GM18861 (cell line): ENCODE measurements around the gene ARRB1.

Experiments used
- ATAC-seq: cut with Tn5 transposase; IDR thresholded peaks from one replicate; pipeline ENCODE4 v1.9.1; 2021; ENCODE audit not compliant: unreplicated experiment

The ARRB1 gene

DNA sequence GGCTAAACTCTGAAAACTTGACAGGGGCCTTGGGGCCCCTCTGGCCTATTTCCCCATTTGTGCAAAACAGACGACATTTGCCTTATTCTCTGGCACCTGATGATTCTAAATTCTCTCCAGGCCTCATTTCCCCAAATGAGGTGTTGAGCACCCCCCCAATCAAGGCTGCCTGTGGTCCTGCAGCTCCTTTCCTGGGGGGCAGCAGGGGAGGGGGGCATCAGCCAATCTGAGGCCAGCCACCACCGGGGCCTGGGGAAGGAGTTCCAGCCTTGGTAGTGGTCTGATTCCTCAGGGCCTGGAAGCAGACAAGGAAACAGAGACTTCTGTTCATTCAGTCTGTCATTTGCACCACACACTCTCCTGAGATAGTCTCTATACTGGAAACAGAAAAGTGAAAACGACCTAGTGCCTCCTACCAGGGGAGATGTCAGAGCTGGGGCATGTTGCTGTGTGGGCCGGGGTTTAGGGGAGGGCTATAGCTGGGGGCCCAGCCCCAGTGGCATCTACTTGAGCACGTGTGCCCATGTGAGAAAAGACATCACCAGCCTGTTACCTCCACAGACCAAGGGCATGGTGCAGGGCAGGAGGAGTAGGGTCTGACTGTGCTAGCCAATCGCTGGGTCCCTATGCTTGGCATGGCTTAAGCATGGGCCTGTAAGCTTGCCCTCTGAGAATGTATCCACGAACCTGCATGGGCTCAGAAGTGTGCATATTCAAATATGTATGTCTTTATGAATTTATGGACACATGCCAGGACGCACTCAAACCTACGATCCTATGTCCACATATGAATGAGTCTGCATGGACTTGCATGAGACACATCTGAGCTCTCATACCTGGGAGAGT lies 112.6 kb downstream of the ARRB1 start:
- ATAC-seq, result no peak

DNA sequence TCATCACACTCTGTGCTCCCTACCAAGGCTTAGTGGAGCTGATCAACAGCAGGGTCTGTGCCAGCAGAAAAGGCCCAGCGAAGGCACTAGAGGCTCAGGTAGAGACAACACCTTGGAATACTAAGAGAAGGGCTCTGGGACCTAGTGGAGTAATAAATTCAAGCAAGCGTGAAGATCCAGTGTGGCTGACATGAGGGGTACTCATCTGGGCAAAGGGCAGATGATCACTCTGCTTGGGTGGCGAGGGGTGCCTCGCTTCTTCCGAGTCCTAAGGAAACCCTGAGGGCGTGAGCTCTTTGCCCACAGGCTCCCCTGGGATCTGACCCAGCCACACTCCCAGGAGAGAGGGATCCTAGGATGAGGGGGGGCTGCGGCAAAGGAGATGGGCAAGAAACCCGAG lies 114.4 kb downstream of the ARRB1 start:
- no peak for ATAC-seq

DNA sequence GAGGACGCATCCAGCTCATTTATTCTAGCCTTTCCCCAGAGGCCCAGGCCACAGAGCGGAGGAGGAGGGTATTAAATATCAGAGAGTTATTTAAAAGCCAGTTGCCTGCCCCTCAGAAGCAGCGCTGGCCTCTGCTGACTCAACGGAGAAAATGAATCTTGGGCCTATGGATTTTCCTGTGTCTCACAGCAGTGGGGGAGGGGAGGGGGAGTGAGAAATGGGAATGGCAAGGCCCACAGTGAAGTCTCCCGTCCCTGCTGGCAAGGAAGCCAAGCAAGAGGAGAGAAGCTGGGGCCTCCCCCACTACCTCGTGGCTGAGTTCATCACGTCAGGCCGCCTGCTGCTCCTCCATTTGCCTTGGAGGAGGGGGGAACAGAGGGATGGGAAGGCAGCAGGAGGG lies 115.4 kb downstream of the ARRB1 start:
- no peak for ATAC-seq

DNA sequence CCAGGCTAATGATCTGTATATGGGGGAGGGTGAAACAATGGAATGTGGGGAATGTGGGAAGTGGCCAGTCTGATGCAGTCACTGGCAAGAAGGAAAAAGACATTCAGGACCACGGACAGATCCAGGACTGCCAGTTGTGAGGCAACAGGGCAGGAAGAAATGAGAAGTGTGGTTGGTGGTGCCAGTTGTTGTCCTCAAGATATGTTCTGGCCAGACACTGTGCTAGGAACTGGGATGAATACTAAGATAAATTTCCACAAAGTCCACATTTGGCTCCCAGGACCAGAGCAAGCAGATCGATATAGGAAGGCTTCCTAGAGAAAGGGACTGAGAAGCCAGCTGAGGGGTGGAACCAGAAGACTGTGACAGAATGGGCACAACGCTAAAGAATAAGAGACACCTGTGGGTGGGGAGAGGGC lies 117.7 kb downstream of the ARRB1 start:
- no peak for ATAC-seq

DNA sequence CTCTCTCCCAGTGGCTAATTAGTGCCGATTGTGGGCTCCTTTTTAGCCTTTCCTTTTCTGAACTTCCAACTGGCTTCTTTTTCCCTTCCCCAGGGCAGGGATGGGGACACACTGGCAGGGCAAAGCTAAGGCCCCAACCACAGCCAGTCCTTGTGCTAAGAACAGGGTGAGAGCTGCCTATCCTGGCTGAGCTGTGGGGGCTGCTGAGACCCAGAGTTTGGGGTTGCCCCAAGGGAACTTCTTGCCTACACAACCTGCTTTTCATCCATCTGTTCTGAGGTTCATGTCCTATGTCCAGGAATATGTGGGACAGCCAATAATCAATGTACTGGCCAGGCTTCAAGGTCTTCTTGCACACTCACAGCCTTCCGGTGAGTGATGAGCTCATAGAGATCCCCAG lies 120.8 kb downstream of the ARRB1 start:
- no peak for ATAC-seq

DNA sequence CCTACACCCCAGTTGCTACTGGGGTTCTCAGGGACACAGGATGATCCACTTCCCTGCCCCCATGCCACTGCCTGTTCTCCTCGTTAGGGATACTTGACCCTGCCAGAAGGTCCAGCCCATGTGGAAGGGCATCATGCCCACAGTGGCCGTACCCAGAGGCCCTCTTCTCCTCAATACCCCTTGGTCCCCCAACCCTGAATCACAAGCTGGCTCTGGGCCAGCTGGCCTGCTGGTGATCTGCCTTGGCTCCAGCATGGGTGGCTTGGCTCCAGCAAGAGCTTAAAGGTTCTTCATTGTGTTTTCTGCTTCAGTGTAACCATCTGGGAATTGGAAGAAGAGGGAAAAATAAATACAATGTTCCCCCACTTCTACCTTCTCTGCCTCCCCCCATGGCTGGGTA lies 122.0 kb downstream of the ARRB1 start:
- ATAC-seq, result no peak

DNA sequence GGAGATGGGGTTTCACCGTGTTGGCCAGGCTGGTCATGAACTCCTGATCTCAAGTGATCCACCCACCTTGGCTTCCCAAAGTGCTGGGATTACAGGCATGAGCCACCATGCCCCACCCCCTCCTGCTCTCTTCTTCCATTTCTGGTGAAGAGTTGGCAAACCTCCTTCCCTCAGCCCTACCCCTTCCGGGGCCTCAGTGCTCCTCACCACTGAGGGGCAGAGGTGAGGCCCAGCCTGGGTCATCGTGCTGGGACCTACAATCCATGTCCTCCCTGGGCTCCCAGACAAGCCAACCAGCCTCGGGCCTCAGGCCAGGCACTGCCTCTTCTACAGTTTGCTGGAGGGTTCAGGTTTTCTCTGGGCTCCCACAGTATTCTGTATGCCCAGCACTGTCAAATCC lies 125.7 kb downstream of the ARRB1 start:
- no peak for ATAC-seq

DNA sequence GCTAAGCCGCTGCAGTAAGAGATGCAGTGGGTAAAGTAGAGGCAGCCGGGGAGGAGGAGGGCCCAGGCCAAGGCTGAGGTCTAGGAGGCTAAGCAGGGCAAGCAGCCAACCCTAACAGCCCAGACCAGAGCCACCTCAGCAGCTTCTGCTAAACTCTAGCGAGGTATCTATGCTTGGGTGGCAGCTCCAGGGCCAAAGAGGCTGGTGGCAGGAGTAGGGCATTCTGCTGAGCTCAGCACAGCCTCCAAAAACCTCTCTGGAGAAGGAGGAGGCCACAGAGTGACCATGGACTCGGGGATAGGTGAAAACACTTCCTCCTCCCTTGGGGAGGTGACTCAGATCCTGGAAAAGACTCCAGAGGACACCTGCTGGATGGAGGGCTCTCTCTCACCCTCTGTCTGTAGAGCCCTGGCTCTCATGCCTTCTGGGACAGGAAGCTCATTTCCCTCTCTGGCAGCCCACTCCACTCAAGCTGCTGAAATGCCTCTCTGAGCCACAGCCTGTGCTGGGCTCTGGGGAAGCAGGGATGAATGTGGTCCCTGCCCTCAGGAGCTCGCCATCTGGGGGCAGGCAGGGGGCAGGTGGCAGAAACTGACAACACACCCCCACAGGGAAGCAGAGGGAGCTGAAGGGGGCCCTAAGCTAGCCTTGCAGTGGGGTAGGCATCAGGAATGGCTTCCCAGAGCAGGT lies 127.4 kb downstream of the ARRB1 start:
- no peak for ATAC-seq

DNA sequence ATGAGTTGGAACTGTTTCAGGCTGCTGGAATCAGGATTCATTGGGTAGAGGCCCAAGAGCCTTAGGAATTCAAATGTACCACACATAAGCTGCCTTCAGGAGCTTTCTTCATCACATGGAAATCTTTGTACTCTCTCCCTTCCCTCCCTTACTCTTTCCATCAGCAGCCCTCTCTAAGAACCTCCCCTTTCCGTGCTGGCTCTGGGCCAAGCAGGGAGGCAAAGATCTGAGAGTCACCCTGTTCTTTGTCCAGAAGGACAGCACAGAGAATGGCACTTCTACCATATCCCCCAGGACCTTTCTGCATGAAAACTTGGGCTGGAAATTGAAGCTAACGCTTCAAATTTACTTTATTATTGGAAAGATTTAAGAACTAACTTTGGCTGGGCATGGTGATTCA lies 131.6 kb downstream of the ARRB1 start:
- no peak for ATAC-seq

DNA sequence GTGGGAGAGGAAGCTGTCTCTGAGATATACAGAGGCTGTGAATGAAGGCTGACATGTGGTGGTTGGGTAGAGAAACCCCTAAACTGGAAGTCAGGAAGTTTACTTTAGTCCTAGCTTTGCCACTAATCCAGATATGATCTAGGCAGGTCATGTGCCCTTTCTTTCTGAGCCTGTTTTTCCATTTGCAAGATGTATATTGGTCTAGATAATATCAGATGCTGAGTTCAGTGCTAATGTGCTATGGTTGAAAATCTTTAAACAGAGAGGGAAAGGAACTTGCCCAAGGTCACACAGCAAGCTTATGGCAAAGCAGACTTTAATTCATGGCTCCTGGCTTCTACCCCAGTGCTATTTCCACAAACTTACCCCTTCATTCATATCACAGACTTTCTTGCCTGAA lies 136.6 kb downstream of the ARRB1 start:
- ATAC-seq, result no peak

DNA sequence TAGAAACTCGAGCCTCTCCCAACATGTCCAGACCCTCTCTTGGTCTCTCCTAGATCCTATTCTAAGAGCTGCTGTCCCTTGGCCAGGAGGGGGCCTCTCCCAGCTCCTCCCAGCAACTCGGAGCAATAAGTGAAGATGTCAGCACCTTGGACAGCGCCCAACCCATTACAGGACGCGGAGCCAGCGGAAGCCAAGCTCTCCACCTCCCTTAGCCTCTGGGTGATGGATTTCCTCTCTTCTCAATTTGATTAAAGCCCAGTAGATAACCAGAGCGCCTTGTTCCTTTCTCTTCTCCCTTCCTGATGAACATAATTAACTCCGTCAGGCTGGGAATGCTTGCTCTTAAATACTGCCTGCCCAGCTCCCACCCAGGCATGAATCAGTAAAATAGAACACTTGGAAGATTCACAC lies 137.0 kb downstream of the ARRB1 start:
- ATAC-seq, result no peak
